ENCODE data around the gene HNRNPU.

DNA sequence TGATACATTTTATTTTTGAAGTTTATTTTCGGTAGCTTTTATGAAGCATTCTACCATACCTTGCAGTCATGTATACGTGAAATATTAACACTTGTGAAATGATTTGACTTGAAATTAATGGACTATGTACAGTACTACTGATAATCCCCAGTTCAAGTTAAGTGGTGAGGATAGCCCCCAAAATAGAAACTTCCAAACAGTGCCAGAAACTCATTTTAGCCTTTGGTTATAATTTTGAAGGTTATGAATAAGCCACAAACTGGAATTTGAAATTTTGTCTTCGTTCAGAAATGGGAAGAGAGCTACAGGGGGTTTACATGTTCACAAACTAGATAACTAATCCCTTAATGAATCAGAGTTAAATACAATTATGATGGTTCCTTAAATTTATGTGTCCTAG, 1.5 kb upstream of the HNRNPU start:
- TF ChIP-seq ZNF382 (CRISPR knock-in tag; IDR thresholded peaks at IDR 0.05; ENCODE audit: borderline replicate concordance) (no peak), PAX8 (CRISPR knock-in tag; IDR thresholded peaks at IDR 0.05; ENCODE audit: borderline replicate concordance) (no peak), CBX5 (CRISPR knock-in tag; IDR thresholded peaks at IDR 0.05; ENCODE audit: borderline replicate concordance) (no peak), ZBTB7A (CRISPR knock-in tag; IDR thresholded peaks at IDR 0.05) (no peak), POLR2A (IDR thresholded peaks at IDR 0.05; ENCODE audit: insufficient read depth in 1 of 2, low read depth in 2 of 2, low read length in 2 of 2) (no peak)

All from HepG2 (cell line).